ENCODE data around the gene PRSS2.

DNA sequence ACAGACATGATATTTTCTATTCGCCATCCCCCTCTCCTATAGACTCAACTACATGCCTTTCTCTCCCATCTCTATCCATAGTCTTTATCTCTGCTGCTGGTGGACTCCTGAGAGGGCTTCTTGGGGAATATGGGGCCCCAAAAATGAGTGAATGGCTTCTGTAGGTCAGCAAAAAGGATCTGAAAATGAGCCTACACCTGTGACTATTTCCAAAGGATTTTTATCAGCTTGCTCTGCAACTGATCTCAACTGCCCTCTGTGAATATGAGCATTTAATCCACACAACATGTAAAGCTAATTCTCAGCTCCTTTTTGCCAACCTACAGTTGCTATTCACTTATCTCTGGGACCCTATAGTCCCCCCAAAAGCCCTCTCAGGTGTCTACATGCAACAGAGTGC, 36.2 kb downstream of the PRSS2 start:
- TF ChIP-seq POLR2A (IDR thresholded peaks at IDR 0.05; ENCODE audit: low read depth, low read length) (no peak), POLR2AphosphoS5 (IDR thresholded peaks at IDR 0.05; ENCODE audit: low read depth, low read length) (no peak), PAX5 (IDR thresholded peaks at IDR 0.05; ENCODE audit: insufficient read depth, low read length, severe bottlenecking) (no peak), TAF1 (IDR thresholded peaks at IDR 0.05; ENCODE audit: low read depth, low read length) (no peak), POU2F2 (IDR thresholded peaks at IDR 0.05; ENCODE audit: low read depth, low read length) (no peak)

Measured in GM12891 (cell line).